H9 (cell line): ENCODE measurements around the gene TTC39C. TPM values are rescaled to one million over a fixed set of nuclear protein-coding genes. Genes with fewer than 3 reads are reported as not detected.

Experiments
- DNase-seq: peaks from one replicate; pipeline ENCODE4 v3.0.0-alpha.2; 2017
- H2AFZ ChIP-seq: one replicate; pipeline ENCODE4 v1.6.1; 2013; ENCODE audit warnings: mild to moderate bottlenecking, low read length, control low read depth, moderate library complexity
- H2AK5ac ChIP-seq: 2 replicates; pipeline ENCODE4 v1.6.1; 2013; ENCODE audit warnings: low read length, control low read depth, mixed read lengths; ENCODE audit not compliant: insufficient read length
- H2BK120ac ChIP-seq: one replicate; pipeline ENCODE4 v1.6.1; 2013; ENCODE audit warnings: low read depth, mild to moderate bottlenecking, low read length, control low read depth, inconsistent platforms; ENCODE audit not compliant: poor library complexity, severe bottlenecking
- H2BK12ac ChIP-seq: 2 replicates; pipeline ENCODE4 v1.6.1; 2013; ENCODE audit warnings: low read length, control low read depth, mixed read lengths, low read depth; ENCODE audit not compliant: insufficient read length
- H2BK15ac ChIP-seq: 2 replicates; pipeline ENCODE4 v1.6.1; 2013; ENCODE audit warnings: low read depth, low read length, control low read depth
- H2BK20ac ChIP-seq: one replicate; pipeline ENCODE4 v1.6.1; 2013; ENCODE audit warnings: low read depth, mild to moderate bottlenecking, low read length, control low read depth, inconsistent platforms; ENCODE audit not compliant: poor library complexity, severe bottlenecking
- H2BK5ac ChIP-seq: 2 replicates; pipeline ENCODE4 v1.6.1; 2013; ENCODE audit warnings: low read length, control low read depth, mixed read lengths; ENCODE audit not compliant: insufficient read length
- H3K14ac ChIP-seq: 2 replicates; pipeline ENCODE4 v1.6.1; 2013; ENCODE audit warnings: low read length, control low read depth; ENCODE audit not compliant: insufficient read depth
- H3K18ac ChIP-seq: 2 replicates; pipeline ENCODE4 v1.6.1; 2013; ENCODE audit warnings: low read depth, mild to moderate bottlenecking, mixed read lengths, low read length, control low read depth; ENCODE audit not compliant: insufficient read length
- H3K23ac ChIP-seq: 2 replicates; pipeline ENCODE4 v1.6.1; 2013; ENCODE audit warnings: low read length, control low read depth, mixed read lengths, low read depth; ENCODE audit not compliant: insufficient read length
- H3K23me2 ChIP-seq: 2 replicates; pipeline ENCODE4 v1.6.1; 2013; ENCODE audit warnings: low read depth, mild to moderate bottlenecking, mixed read lengths, low read length, control low read depth; ENCODE audit not compliant: insufficient read length, poor library complexity, severe bottlenecking
- H3K27ac ChIP-seq: 2 replicates; pipeline ENCODE4 v1.5.1; 2013; ENCODE audit warnings: low read length, control low read depth, mixed read lengths, low read depth; ENCODE audit not compliant: insufficient read length
- H3K27me3 ChIP-seq: 2 replicates; pipeline ENCODE4 v1.6.1; 2013; ENCODE audit warnings: low read length, control low read depth, inconsistent platforms; ENCODE audit not compliant: insufficient read depth
- H3K4ac ChIP-seq: 2 replicates; pipeline ENCODE4 v1.6.1; 2013; ENCODE audit warnings: low read depth, mild to moderate bottlenecking, control low read depth, inconsistent platforms, low read length, moderate library complexity
- H3K4me1 ChIP-seq: 2 replicates; pipeline ENCODE4 v1.6.1; 2013; ENCODE audit warnings: low read length, control low read depth, inconsistent platforms; ENCODE audit not compliant: insufficient read depth
- H3K4me2 ChIP-seq: 2 replicates; pipeline ENCODE4 v1.6.1; 2013; ENCODE audit warnings: low read length, control low read depth, mixed read lengths; ENCODE audit not compliant: insufficient read length, insufficient read depth
- H3K56ac ChIP-seq: 2 replicates; pipeline ENCODE4 v1.6.1; 2013; ENCODE audit warnings: low read depth, mild to moderate bottlenecking, mixed read lengths, low read length, control low read depth; ENCODE audit not compliant: insufficient read length
- H3K79me1 ChIP-seq: 2 replicates; pipeline ENCODE4 v1.6.1; 2013; ENCODE audit warnings: low read depth, mild to moderate bottlenecking, moderate library complexity, low read length, control low read depth, inconsistent platforms; ENCODE audit not compliant: insufficient read depth, poor library complexity, severe bottlenecking
- H3K79me2 ChIP-seq: 2 replicates; pipeline ENCODE4 v1.6.1; 2013; ENCODE audit warnings: low read length, control low read depth, inconsistent platforms; ENCODE audit not compliant: insufficient read depth
- H3K9ac ChIP-seq: 2 replicates; pipeline ENCODE4 v1.6.1; 2013; ENCODE audit warnings: low read length, control low read depth, mixed read lengths; ENCODE audit not compliant: insufficient read length; ENCODE audit errors: extremely low read depth
- H3K9me3 ChIP-seq: one replicate; pipeline ENCODE4 v1.6.1; 2013; ENCODE audit warnings: low read depth, low read length, inconsistent platforms; ENCODE audit not compliant: control insufficient read depth
- H3T11ph ChIP-seq: one replicate; pipeline ENCODE4 v1.6.1; 2013; ENCODE audit warnings: mild to moderate bottlenecking, low read length, control low read depth, inconsistent platforms
- H4K20me1 ChIP-seq: one replicate; pipeline ENCODE4 v1.6.1; 2013; ENCODE audit not compliant: control insufficient read depth, insufficient read length, insufficient read depth
- H4K5ac ChIP-seq: 2 replicates; pipeline ENCODE4 v1.6.1; 2013; ENCODE audit warnings: low read depth, mild to moderate bottlenecking, mixed read lengths, low read length, control low read depth; ENCODE audit not compliant: insufficient read length
- H4K8ac ChIP-seq: replicated peaks from 2 replicates; pipeline ENCODE4 v1.6.1; 2013; ENCODE audit warnings: low read length, control low read depth, mixed read lengths, low read depth; ENCODE audit not compliant: insufficient read length
- H4K91ac ChIP-seq: 2 replicates; pipeline ENCODE4 v1.6.1; 2013; ENCODE audit warnings: low read depth, mild to moderate bottlenecking, moderate library complexity, mixed read lengths, low read length, control low read depth; ENCODE audit not compliant: insufficient read length
- H3K27ac Mint-ChIP-seq, 3 experiments: 2 replicates in 2 of 3; 3 replicates in 1 of 3; pipeline ENCODE4 v1.8.0; 2020 to 2021; ENCODE audit warnings: mixed read lengths in 3 of 3, mild to moderate bottlenecking in 1 of 3, moderate library complexity in 1 of 3
- H3K27me3 Mint-ChIP-seq: 2 replicates; pipeline ENCODE4 v1.8.0; 2021; ENCODE audit warnings: low read depth, mild to moderate bottlenecking, moderate library complexity, mixed read lengths
- H3K36me3 Mint-ChIP-seq, 3 experiments: 2 replicates in 2 of 3; 3 replicates in 1 of 3; pipeline ENCODE4 v1.8.0; 2020 to 2021; ENCODE audit warnings: low read depth in 3 of 3, mixed read lengths in 3 of 3; ENCODE audit not compliant: insufficient read depth in 1 of 3
- H3K4me1 Mint-ChIP-seq, 2 experiments: 2 replicates each; pipeline ENCODE4 v1.8.0; 2020; ENCODE audit warnings: mixed read lengths in 2 of 2
- H3K4me3 Mint-ChIP-seq, 2 experiments: 2 replicates in 1 of 2; 3 replicates in 1 of 2; pipeline ENCODE4 v1.8.0; 2020 to 2021; ENCODE audit warnings: mild to moderate bottlenecking in 2 of 2, mixed read lengths in 2 of 2, moderate library complexity in 1 of 2
- H3K9me3 Mint-ChIP-seq, 2 experiments: 2 replicates in 1 of 2; 3 replicates in 1 of 2; pipeline ENCODE4 v1.8.0; 2020; ENCODE audit warnings: mild to moderate bottlenecking in 2 of 2, mixed read lengths in 2 of 2, moderate library complexity in 1 of 2
- WGBS: extraction: QIAGEN DNeasy Blood & Tissue Kit; methylation state at CpG from one replicate; pipeline ENCODE4 v1.1.7; 2013; ENCODE audit warnings: missing lambda C conversion rate, low lambda C conversion rate, mixed read lengths; ENCODE audit not compliant: insufficient read length; ENCODE audit errors: extremely low coverage; 5-methylcytosine and 5-hydroxymethylcytosine counted together
- total RNA-seq: library from RNA; stranded (reverse); gene quantifications from 2 replicates; pipeline ENCODE4 v1.2.1, GENCODE V29; 2021
- TF ChIP-seq, protein P1 (sequence below): fragments of 200-600 bp; sonication (generic); conservative IDR thresholded peaks from 3 replicates; pipeline ENCODE4 v1.8.0; 2021; ENCODE audit warnings: antibody characterized with exemption, mild to moderate bottlenecking

The TTC39C gene
- total RNA-seq, 1 experiment from 2014 or later, result 18.0 TPM

DNA sequence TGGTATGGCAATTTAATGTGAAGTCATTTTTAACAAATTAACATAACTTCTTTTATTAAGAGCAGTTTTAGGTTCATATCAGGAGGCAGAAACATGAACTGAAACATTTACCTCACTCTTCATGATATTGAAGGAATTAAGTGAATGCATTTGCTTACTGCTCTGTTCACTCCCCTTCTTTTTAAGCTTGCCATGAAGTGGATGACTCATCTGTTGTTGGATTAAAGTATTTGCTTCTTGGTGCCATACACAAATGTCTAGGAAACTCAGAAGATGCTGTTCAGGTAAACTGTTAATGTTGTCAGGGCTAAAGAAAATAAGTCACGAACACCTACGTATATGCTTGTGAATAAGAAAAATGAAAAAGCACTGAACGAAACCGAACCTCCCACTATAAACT, 114.1 kb downstream of the TTC39C start:
- no peaks in the 10 kb centered on the region for H3K27me3 ChIP-seq
- H3K9me3 ChIP-seq, result no peaks in the 10 kb centered on the region
- no peaks in the 10 kb centered on the region for H4K20me1 ChIP-seq
- no peak overlapping the region for H3K27ac Mint-ChIP-seq
- no peaks in the 10 kb centered on the region for H3K9me3 Mint-ChIP-seq
- H3K4me1 ChIP-seq, result no peaks in the 10 kb centered on the region
- no peak overlapping the region for H3K4ac ChIP-seq
- H3K4me1 Mint-ChIP-seq, result no peaks in the 10 kb centered on the region
- H3K18ac ChIP-seq, result no peak overlapping the region
- H3T11ph ChIP-seq, result no peak overlapping the region
- no peak overlapping the region for H2BK120ac ChIP-seq
- H2BK20ac ChIP-seq, result no peak overlapping the region
- no peak overlapping the region for H4K8ac ChIP-seq
- no peak overlapping the region for H2BK12ac ChIP-seq
- H3K56ac ChIP-seq, result no peak overlapping the region
- no peak overlapping the region for H3K4me2 ChIP-seq
- no peaks in the 10 kb centered on the region for H3K79me1 ChIP-seq
- no peak overlapping the region for H2AK5ac ChIP-seq
- no peak overlapping the region for H3K14ac ChIP-seq
- H3K23ac ChIP-seq, result no peak overlapping the region
- no peaks in the 10 kb centered on the region for H3K79me2 ChIP-seq
- no peak overlapping the region for H4K91ac ChIP-seq
- H3K9ac ChIP-seq, result no peak overlapping the region
- H3K27ac ChIP-seq, result no peak overlapping the region
- no peak overlapping the region for H2BK15ac ChIP-seq
- no peak overlapping the region for H2BK5ac ChIP-seq
- no peaks in the 10 kb centered on the region for H3K27me3 Mint-ChIP-seq
- no peak overlapping the region for H3K4me3 Mint-ChIP-seq
- H3K36me3 Mint-ChIP-seq, result peaks cover 2 to 17% (median 4%) of the 10 kb centered on the region in 3 experiments; a peak in 4 of 7 replicates
- H4K5ac ChIP-seq, result no peak overlapping the region
- H2AFZ ChIP-seq, result no peak overlapping the region
- TF ChIP-seq, protein P1, sequence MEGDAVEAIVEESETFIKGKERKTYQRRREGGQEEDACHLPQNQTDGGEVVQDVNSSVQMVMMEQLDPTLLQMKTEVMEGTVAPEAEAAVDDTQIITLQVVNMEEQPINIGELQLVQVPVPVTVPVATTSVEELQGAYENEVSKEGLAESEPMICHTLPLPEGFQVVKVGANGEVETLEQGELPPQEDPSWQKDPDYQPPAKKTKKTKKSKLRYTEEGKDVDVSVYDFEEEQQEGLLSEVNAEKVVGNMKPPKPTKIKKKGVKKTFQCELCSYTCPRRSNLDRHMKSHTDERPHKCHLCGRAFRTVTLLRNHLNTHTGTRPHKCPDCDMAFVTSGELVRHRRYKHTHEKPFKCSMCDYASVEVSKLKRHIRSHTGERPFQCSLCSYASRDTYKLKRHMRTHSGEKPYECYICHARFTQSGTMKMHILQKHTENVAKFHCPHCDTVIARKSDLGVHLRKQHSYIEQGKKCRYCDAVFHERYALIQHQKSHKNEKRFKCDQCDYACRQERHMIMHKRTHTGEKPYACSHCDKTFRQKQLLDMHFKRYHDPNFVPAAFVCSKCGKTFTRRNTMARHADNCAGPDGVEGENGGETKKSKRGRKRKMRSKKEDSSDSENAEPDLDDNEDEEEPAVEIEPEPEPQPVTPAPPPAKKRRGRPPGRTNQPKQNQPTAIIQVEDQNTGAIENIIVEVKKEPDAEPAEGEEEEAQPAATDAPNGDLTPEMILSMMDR, result no peak
- WGBS, result no CpG with 5 or more reads among the region's 4 CpGs
- no peak for DNase-seq
- H3K23me2 ChIP-seq, result no peaks in the 10 kb centered on the region
